GM12878 (cell line): Measurements from ENCODE around the gene THADA. TPM values are rescaled to one million over a fixed set of nuclear protein-coding genes. Genes with fewer than 3 reads are reported as not detected.

Source experiments
- ATAC-seq: fragments of 200-7000 bp; cut with Tn5 transposase; 3 replicates; pipeline ENCODE4 v1.9.1; 2020; ENCODE audit warnings: mild to moderate bottlenecking, moderate library complexity
- BruUV-seq: library from RNA; stranded (reverse); fragments of 400-500 nt; replicated peaks from 2 replicates; lab custom pipeline; 2021; lab: Mats Ljungman, UMichigan
- CTCF ChIA-PET: fragments of 300-600 bp; sonication (Branson Sonifier 250); formaldehyde crosslinking; extraction: SDS; loops from one replicate; lab custom pipeline; 2021; ENCODE audit warnings: inconsistent platforms; lab: Yijun Ruan, JAX
- POLR2A ChIA-PET: fragments of 350-600 bp; formaldehyde crosslinking; extraction: SDS; loops from one replicate; lab custom pipeline; 2021; ENCODE audit warnings: inconsistent platforms; lab: Charles Lee
- RAD21 ChIA-PET: fragments of 300-600 bp; sonication (Branson Sonifier 250); formaldehyde crosslinking; loops from one replicate; lab custom pipeline; 2023; ENCODE audit warnings: antibody characterized with exemption; ENCODE audit not compliant: unreplicated experiment; lab: Charles Lee
- SMC1A ChIA-PET: fragments of 300-600 bp; sonication (Branson Sonifier 250); formaldehyde crosslinking; loops from one replicate; lab custom pipeline; 2023; ENCODE audit not compliant: unreplicated experiment, uncharacterized antibody; lab: Charles Lee
- DNase-seq: peaks from one replicate; pipeline ENCODE4 v3.0.0-alpha.2; 2011; ENCODE audit warnings: low read depth, low spot score
- FAIRE-seq: peaks from 3 replicates; lab custom pipeline; 2011; peaks lifted over from hg19 to GRCh38; lab: Jason Lieb, UNC
- H2AFZ ChIP-seq: 2 replicates; pipeline ENCODE4 v1.6.0; 2011; ENCODE audit warnings: low read depth, low read length, control low read depth; ENCODE audit not compliant: control insufficient read depth
- H3K27ac ChIP-seq: 2 replicates; pipeline ENCODE4 v1.5.1; 2011; ENCODE audit warnings: control low read depth; ENCODE audit not compliant: control insufficient read depth, insufficient read depth
- H3K27me3 ChIP-seq, 2 experiments: replicated peaks in 1 of 2; 2 replicates each; pipeline versions ENCODE4 v1.6.0 to v1.6.1; 2011; ENCODE audit warnings: low read length in 1 of 2; ENCODE audit not compliant: control insufficient read depth in 2 of 2, insufficient read depth in 2 of 2
- H3K36me3 ChIP-seq, 2 experiments: 2 replicates each; pipeline ENCODE4 v1.5.1; 2011; ENCODE audit warnings: low read length in 1 of 2; ENCODE audit not compliant: control insufficient read depth in 2 of 2, insufficient read depth in 2 of 2
- H3K4me1 ChIP-seq: 2 replicates; pipeline ENCODE4 v1.6.1; 2011; ENCODE audit warnings: mild to moderate bottlenecking, low read length, moderate library complexity, mixed read lengths; ENCODE audit not compliant: control insufficient read depth, insufficient read depth
- H3K4me2 ChIP-seq: 2 replicates; pipeline ENCODE4 v1.6.0; 2011; ENCODE audit warnings: control low read depth; ENCODE audit not compliant: control insufficient read depth, insufficient read depth
- H3K4me3 ChIP-seq: fragments of 200-600 bp; sonication (generic); 2 replicates; pipeline ENCODE4 v1.5.1; 2016
- H3K79me2 ChIP-seq: 2 replicates; pipeline ENCODE4 v1.6.0; 2011; ENCODE audit warnings: low read length; ENCODE audit not compliant: control insufficient read depth, insufficient read depth
- H3K9ac ChIP-seq: 2 replicates; pipeline ENCODE4 v1.8.0; 2011; ENCODE audit warnings: low read length, control low read depth, mixed read lengths; ENCODE audit not compliant: control insufficient read depth, insufficient read depth
- H3K9me3 ChIP-seq: replicated peaks from 3 replicates; pipeline ENCODE4 v1.5.1; 2011; ENCODE audit warnings: mild to moderate bottlenecking, low read length; ENCODE audit not compliant: control insufficient read depth, insufficient read depth
- H4K20me1 ChIP-seq: 2 replicates; pipeline ENCODE4 v1.6.0; 2011; ENCODE audit not compliant: control insufficient read depth, insufficient read depth
- ASH2L ChIP-seq: fragments of 300-600, 200-600 bp; sonication (generic); IDR thresholded peaks from 2 replicates; pipeline ENCODE4 v1.6.1; 2017; ENCODE audit warnings: low read depth, mild to moderate bottlenecking, borderline replicate concordance
- BHLHE40 ChIP-seq, 2 experiments: fragments of 450-650 bp in 1 of 2; IDR thresholded peaks; 2 replicates each; pipeline ENCODE4 v1.6.1; 2011 to 2017; ENCODE audit warnings: low read depth in 2 of 2, borderline replicate concordance in 1 of 2, improper control_type of control experiment in 1 of 2, low read length in 1 of 2, mild to moderate bottlenecking in 1 of 2
- CBFB ChIP-seq: IDR thresholded peaks from 2 replicates; pipeline ENCODE4 v1.6.1; 2016; ENCODE audit warnings: antibody characterized with exemption, low read depth
- CTCF ChIP-seq, 3 experiments: IDR thresholded peaks in 2 of 3; conservative IDR thresholded peaks in 1 of 3; 2 replicates each; pipeline ENCODE4 v1.5.1; 2011; ENCODE audit warnings: low read depth in 3 of 3, low read length in 3 of 3, mild to moderate bottlenecking in 3 of 3, control low read depth in 2 of 3, moderate library complexity in 2 of 3, inconsistent platforms in 1 of 3, mixed read lengths in 1 of 3; ENCODE audit not compliant: control insufficient read depth in 2 of 3, insufficient read depth in 1 of 3; ENCODE audit errors: extremely low read depth in 1 of 3
- EED ChIP-seq: sonication (generic); IDR thresholded peaks from 2 replicates; pipeline ENCODE4 v1.6.1; 2016; ENCODE audit warnings: antibody characterized with exemption, low read depth
- HDGF ChIP-seq: fragments of 450-650 bp; IDR thresholded peaks from 2 replicates; pipeline ENCODE4 v1.6.1; 2016; ENCODE audit warnings: antibody characterized with exemption
- IRF3 ChIP-seq: fragments of 450-650 bp; IDR thresholded peaks from 2 replicates; pipeline ENCODE4 v1.6.1; 2014; ENCODE audit warnings: mild to moderate bottlenecking
- MTA3 ChIP-seq: IDR thresholded peaks from 2 replicates; pipeline ENCODE4 v1.6.1; 2012; ENCODE audit warnings: low read length, inconsistent platforms, borderline replicate concordance
- NFXL1 ChIP-seq: fragments of 450-650 bp; IDR thresholded peaks from 2 replicates; pipeline ENCODE4 v1.6.1; 2017; ENCODE audit warnings: antibody characterized with exemption, mild to moderate bottlenecking, borderline replicate concordance
- NR2C1 ChIP-seq: fragments of 450-650 bp; IDR thresholded peaks from 2 replicates; pipeline ENCODE4 v1.6.1; 2017; ENCODE audit warnings: antibody characterized with exemption, mild to moderate bottlenecking, moderate library complexity
- NRF1 ChIP-seq: conservative IDR thresholded peaks from 2 replicates; pipeline ENCODE4 v1.6.1; 2011; ENCODE audit warnings: mild to moderate bottlenecking, low read depth, low read length, improper control_type of control experiment
- POLR2A ChIP-seq: IDR thresholded peaks from 2 replicates; pipeline ENCODE4 v1.6.1; 2011; ENCODE audit warnings: low read depth, mild to moderate bottlenecking, low read length
- RELB ChIP-seq: fragments of 450-650 bp; IDR thresholded peaks from 2 replicates; pipeline ENCODE4 v1.6.1; 2017; ENCODE audit warnings: low read depth, mild to moderate bottlenecking, moderate library complexity
- SIX5 ChIP-seq: IDR thresholded peaks from 2 replicates; pipeline ENCODE4 v1.6.1; 2011; ENCODE audit warnings: mild to moderate bottlenecking, low read depth, low read length, moderate library complexity; ENCODE audit not compliant: severe bottlenecking
- SMAD1 ChIP-seq: fragments of 450-650 bp; IDR thresholded peaks from 2 replicates; pipeline ENCODE4 v1.6.1; 2018; ENCODE audit warnings: mild to moderate bottlenecking, low read depth; ENCODE audit not compliant: partially characterized antibody
- SRF ChIP-seq, 2 experiments: IDR thresholded peaks; 2 replicates each; pipeline ENCODE4 v1.6.1; 2011; ENCODE audit warnings: low read depth in 2 of 2, low read length in 2 of 2, mild to moderate bottlenecking in 1 of 2, moderate library complexity in 1 of 2
- WGBS: methylation state at CpG from one replicate; pipeline ENCODE4 v1.1.6; 2016; ENCODE audit warnings: low lambda C conversion rate; ENCODE audit not compliant: insufficient replicate concordance, insufficient coverage; ENCODE audit errors: missing lambda C conversion rate; 5-methylcytosine and 5-hydroxymethylcytosine counted together
- in situ Hi-C: fragments of 300-500 bp; cut with MboI; formaldehyde crosslinking; loops from 9 replicates; pipeline ENCODE4 v1.14.3; 2018; ENCODE audit warnings: mixed read lengths
- intact Hi-C: fragments of 100-400 bp; cut with micrococcal nuclease; formaldehyde crosslinking; loops from one replicate; pipeline ENCODE4 v1.14.2; 2022; ENCODE audit not compliant: unreplicated experiment
- polyA plus RNA-seq, 11 experiments: library from polyadenylated mRNA; depleted of rRNA in 4 of 11; unstranded in 6 of 11; stranded (reverse) in 5 of 11; fragments of >200 nt; fragmentation: Nextera tagmentation in 4 of 11; fragmentation: Illumina TruSeq in 1 of 11; extraction: Ambion mirVana in 4 of 11; extraction: Trizol in 1 of 11; gene quantifications; 1 replicate in 1 of 11; 2 replicates in 10 of 11; pipeline versions ENCODE4 v1.2.1 to v1.2.3, GENCODE V29; 2011 to 2016; ENCODE audit warnings: inconsistent platforms in 2 of 11, missing spikeins in 2 of 11, low read depth in 1 of 11
- total RNA-seq, 4 experiments: library from RNA; depleted of rRNA in 3 of 4; stranded (reverse); fragments of >200 nt in 3 of 4; fragmentation: Illumina TruSeq in 1 of 4; extraction: Trizol in 1 of 4; gene quantifications; 2 replicates each; pipeline versions ENCODE4 v1.2.1 to v1.2.3, GENCODE V29; 2013 to 2021

Gene THADA
- total and polyA plus RNA-seq, 10 of the 15 experiments (the other 5 are each of a cell fraction or from before 2014, with no cell fraction given) = 14.6 to 33.2 (median 23.2) TPM

DNA sequence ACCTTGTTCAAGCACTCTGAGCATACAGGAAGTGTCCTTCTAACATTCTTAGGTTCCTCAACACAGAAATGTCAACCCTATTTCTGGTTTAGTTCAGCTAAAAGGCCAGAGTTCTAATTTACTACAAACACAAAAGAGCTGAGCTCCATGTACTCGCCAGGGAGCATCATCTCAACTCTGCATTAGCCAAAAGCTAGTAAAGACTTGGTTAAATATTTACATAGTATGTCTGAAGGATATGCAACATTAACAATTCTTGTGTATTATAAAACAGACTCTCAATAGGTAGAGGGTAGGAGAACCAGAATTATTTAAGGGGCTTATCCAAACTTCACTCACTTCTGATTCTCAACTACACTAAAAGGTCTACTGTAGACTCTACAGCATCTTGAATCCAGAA lies 154.6 kb downstream of the THADA start:
- CTCF ChIA-PET = interaction anchor here (0.6 to 2.1 kb wide), 5 partner anchors 10 to 613 kb away, joined by 3 to 16 read pairs (median 4); no protein-coding TSS in a partner anchor
- DNase-seq = no peak
- Histone ChIP-seq H3K4me3 (no peak overlapping the region), H3K36me3 (no peaks in the 10 kb centered on the region; a peak in 1 of 4 replicates), H2AFZ (no peak overlapping the region), H3K4me2 (no peak overlapping the region), H3K9me3 (no peaks in the 10 kb centered on the region; the same call in 2 of the 3 replicates), H3K27me3 (no peaks in the 10 kb centered on the region), H3K27ac (no peak overlapping the region), H3K9ac (no peak overlapping the region), H4K20me1 (no peaks in the 10 kb centered on the region), H3K79me2 (no peaks in the 10 kb centered on the region), H3K4me1 (no peaks in the 10 kb centered on the region)
- 100% methylated on average over 1 of the region's 1 CpG for WGBS
- FAIRE-seq = no peak
- ATAC-seq = no peak
- in situ Hi-C loops = no loop called here
- RAD21 ChIA-PET = interaction anchor here (0.9 to 2.1 kb wide), 2 partner anchors 14 to 15 kb away, joined by 3 to 4 read pairs; no protein-coding TSS in a partner anchor
- no peak for TF ChIP-seq NRF1
- no peak for TF ChIP-seq POLR2A
- TF ChIP-seq EED = no peak
- TF ChIP-seq SRF (IDR thresholded peaks at IDR 0.05; ENCODE audit: low read depth in 2 of 2, low read length in 2 of 2) = no peak
- TF ChIP-seq HDGF = no peak
- TF ChIP-seq NR2C1 = no peak
- TF ChIP-seq BHLHE40 (IDR thresholded peaks at IDR 0.05; ENCODE audit: borderline replicate concordance in 1 of 2, low read depth in 2 of 2, low read length in 1 of 2) = no peak
- no peak for TF ChIP-seq CTCF (IDR thresholded peaks at IDR 0.05 in 2 of 3, conservative IDR thresholded peaks at IDR 0.05 in 1 of 3; ENCODE audit: control insufficient read depth in 2 of 3, extremely low read depth in 1 of 3, insufficient read depth in 1 of 3, low read depth in 3 of 3, low read length in 3 of 3)
- TF ChIP-seq SIX5 = no peak
- TF ChIP-seq NFXL1 = no peak
- TF ChIP-seq MTA3 = no peak
- TF ChIP-seq SMAD1 = no peak
- no peak for TF ChIP-seq CBFB
- no peak for TF ChIP-seq IRF3
- no peak for TF ChIP-seq RELB
- TF ChIP-seq ASH2L = no peak
- POLR2A ChIA-PET = interaction anchor here (1.2 kb wide), 1 partner anchor 10 kb away, joined by 3 read pairs; no protein-coding TSS in a partner anchor
- intact Hi-C loops = no loop called here
- BruUV-seq = no TSS peak
- SMC1A ChIA-PET = interaction anchor here (0.6 to 5.1 kb wide), 11 partner anchors 10 to 54 kb away, joined by 3 to 24 read pairs (median 4); no protein-coding TSS in a partner anchor
